WTC11 (cell line): ENCODE results near the gene OTUD7B. TPM values are rescaled to one million over a fixed set of nuclear protein-coding genes. Genes with fewer than 3 reads are reported as not detected.

ENCODE experiments used
- ATAC-seq: fragments of 200-7000 bp; cut with Tn5 transposase; 2 replicates; pipeline ENCODE4 v1.10.0; 2021; ENCODE audit warnings: mild to moderate bottlenecking, moderate library complexity
- CTCF ChIA-PET: fragments of 300-600 bp; sonication (Branson Sonifier 250); formaldehyde crosslinking; loops from one replicate; lab custom pipeline; 2021; ENCODE audit warnings: antibody characterized with exemption; lab: Charles Lee
- POLR2A ChIA-PET: fragments of 350-600 bp; sonication (Branson Sonifier 250); formaldehyde crosslinking; loops from one replicate; lab custom pipeline; 2021; ENCODE audit warnings: antibody characterized with exemption; lab: Charles Lee
- DNase-seq: peaks from one replicate; pipeline ENCODE4 v3.0.0; 2021; ENCODE audit warnings: low spot score
- H3K27ac Mint-ChIP-seq: 2 replicates; pipeline ENCODE4 v1.8.0; 2021; ENCODE audit warnings: mixed read lengths
- H3K27me3 Mint-ChIP-seq: 2 replicates; pipeline ENCODE4 v1.8.0; 2021; ENCODE audit warnings: low read depth, mild to moderate bottlenecking, moderate library complexity, mixed read lengths
- H3K36me3 Mint-ChIP-seq: 2 replicates; pipeline ENCODE4 v1.8.0; 2021; ENCODE audit warnings: mixed read lengths
- H3K4me1 Mint-ChIP-seq: 2 replicates; pipeline ENCODE4 v1.8.0; 2022; ENCODE audit warnings: mixed read lengths
- H3K4me3 Mint-ChIP-seq: 2 replicates; pipeline ENCODE4 v1.8.0; 2021; ENCODE audit warnings: mild to moderate bottlenecking, moderate library complexity, mixed read lengths
- H3K9me3 Mint-ChIP-seq: 2 replicates; pipeline ENCODE4 v1.8.0; 2021; ENCODE audit warnings: mixed read lengths
- CBFB ChIP-seq: sonication (generic); formaldehyde crosslinking; IDR thresholded peaks from 2 replicates; pipeline ENCODE4 v1.8.1; 2022; ENCODE audit warnings: mild to moderate bottlenecking, low read depth, missing genetic modification reagents
- FOXJ3 ChIP-seq: sonication (generic); formaldehyde crosslinking; IDR thresholded peaks from 2 replicates; pipeline ENCODE4 v1.9.0; 2021; ENCODE audit warnings: missing genetic modification reagents, mild to moderate bottlenecking, borderline replicate concordance
- FOXP1 ChIP-seq: sonication (generic); formaldehyde crosslinking; IDR thresholded peaks from 2 replicates; pipeline ENCODE4 v1.8.0; 2022; ENCODE audit warnings: missing genetic modification reagents, mild to moderate bottlenecking, moderate library complexity, borderline replicate concordance
- GABPB1 ChIP-seq: sonication (generic); formaldehyde crosslinking; IDR thresholded peaks from 2 replicates; pipeline ENCODE4 v1.8.1; 2023; ENCODE audit warnings: mild to moderate bottlenecking, missing genetic modification reagents
- GRHL2 ChIP-seq: fragments of 250-450 bp; sonication (Bioruptor Pico); IDR thresholded peaks from 2 replicates; pipeline ENCODE4 v1.8.0; 2022; ENCODE audit warnings: mild to moderate bottlenecking, moderate library complexity; ENCODE audit not compliant: insufficient replicate concordance, severe bottlenecking
- IRF2 ChIP-seq: sonication (generic); formaldehyde crosslinking; IDR thresholded peaks from 2 replicates; pipeline ENCODE4 v1.8.0; 2022; ENCODE audit warnings: low read depth, missing genetic modification reagents, borderline replicate concordance
- JAZF1 ChIP-seq: fragments of 250-450 bp; sonication (Bioruptor Pico); IDR thresholded peaks from 2 replicates; pipeline ENCODE4 v1.9.0; 2021; ENCODE audit warnings: moderate library complexity, mild to moderate bottlenecking, inconsistent platforms
- JUN ChIP-seq: sonication (generic); formaldehyde crosslinking; IDR thresholded peaks from 2 replicates; pipeline ENCODE4 v1.8.0; 2023; ENCODE audit warnings: mild to moderate bottlenecking, missing genetic modification reagents
- NFATC4 ChIP-seq: fragments of 250-450 bp; sonication (Bioruptor Pico); IDR thresholded peaks from 2 replicates; pipeline ENCODE4 v1.9.0; 2021; ENCODE audit warnings: mild to moderate bottlenecking
- NFYB ChIP-seq: sonication (generic); formaldehyde crosslinking; conservative IDR thresholded peaks from 2 replicates; pipeline ENCODE4 v1.8.0; 2022; ENCODE audit warnings: low read depth, missing genetic modification reagents
- PRRX2 ChIP-seq: fragments of 250-450 bp; sonication (Bioruptor Pico); IDR thresholded peaks from 2 replicates; pipeline ENCODE4 v1.8.0; 2021; ENCODE audit warnings: mild to moderate bottlenecking
- RORB ChIP-seq: fragments of 250-450 bp; sonication (Bioruptor Pico); IDR thresholded peaks from 2 replicates; pipeline ENCODE4 v1.9.0; 2021; ENCODE audit warnings: mild to moderate bottlenecking
- TCF7 ChIP-seq: sonication (generic); formaldehyde crosslinking; IDR thresholded peaks from 2 replicates; pipeline ENCODE4 v1.8.0; 2022; ENCODE audit warnings: mild to moderate bottlenecking, low read depth, missing genetic modification reagents, moderate library complexity
- TP53 ChIP-seq: sonication (generic); formaldehyde crosslinking; IDR thresholded peaks from 2 replicates; pipeline ENCODE4 v1.8.1; 2023; ENCODE audit warnings: mild to moderate bottlenecking, missing genetic modification reagents
- ZBTB21 ChIP-seq: sonication (generic); formaldehyde crosslinking; IDR thresholded peaks from 2 replicates; pipeline ENCODE4 v1.8.1; 2023; ENCODE audit warnings: mild to moderate bottlenecking, missing genetic modification reagents, borderline replicate concordance
- ZNF232 ChIP-seq: sonication (generic); formaldehyde crosslinking; IDR thresholded peaks from 2 replicates; pipeline ENCODE4 v1.8.0; 2022; ENCODE audit warnings: mild to moderate bottlenecking, missing genetic modification reagents
- ZNF416 ChIP-seq: fragments of 250-450 bp; sonication (Bioruptor Pico); IDR thresholded peaks from 2 replicates; pipeline ENCODE4 v1.9.0; 2021; ENCODE audit warnings: mild to moderate bottlenecking, inconsistent platforms
- total RNA-seq: library from RNA; stranded (reverse); gene quantifications from 3 replicates; pipeline ENCODE4 v1.2.3, GENCODE V29; 2021
- TF ChIP-seq, protein P1 (sequence below): sonication (generic); formaldehyde crosslinking; IDR thresholded peaks from 2 replicates; pipeline ENCODE4 v1.8.1; 2023; ENCODE audit warnings: mild to moderate bottlenecking, missing genetic modification reagents
- TF ChIP-seq, protein P2 (sequence below): sonication (generic); formaldehyde crosslinking; IDR thresholded peaks from 2 replicates; pipeline ENCODE4 v1.8.1; 2022; ENCODE audit warnings: low read depth, mild to moderate bottlenecking, moderate library complexity, missing genetic modification reagents, borderline replicate concordance
- TF ChIP-seq, protein P3 (sequence below): fragments of 250-450 bp; sonication (Bioruptor Pico); conservative IDR thresholded peaks from 2 replicates; pipeline ENCODE4 v1.9.0; 2021; ENCODE audit warnings: mild to moderate bottlenecking
- TF ChIP-seq, protein P4 (sequence below): sonication (generic); formaldehyde crosslinking; IDR thresholded peaks from 2 replicates; pipeline ENCODE4 v1.8.1; 2023; ENCODE audit warnings: mild to moderate bottlenecking, moderate library complexity, missing genetic modification reagents
- TF ChIP-seq, protein P5 (sequence below): fragments of 250-450 bp; sonication (Bioruptor Pico); IDR thresholded peaks from 2 replicates; pipeline ENCODE4 v1.9.0; 2021; ENCODE audit warnings: moderate library complexity, mild to moderate bottlenecking, inconsistent platforms, borderline replicate concordance
- TF ChIP-seq, protein P6 (sequence below): sonication (generic); formaldehyde crosslinking; IDR thresholded peaks from 2 replicates; pipeline ENCODE4 v1.8.0; 2022; ENCODE audit warnings: mild to moderate bottlenecking, missing genetic modification reagents
- TF ChIP-seq, protein P7 (sequence below): sonication (generic); formaldehyde crosslinking; IDR thresholded peaks from 2 replicates; pipeline ENCODE4 v1.8.0; 2022; ENCODE audit warnings: mild to moderate bottlenecking, missing genetic modification reagents
- TF ChIP-seq, protein P8 (sequence below): sonication (generic); formaldehyde crosslinking; IDR thresholded peaks from 2 replicates; pipeline ENCODE4 v1.8.0; 2023; ENCODE audit warnings: missing genetic modification reagents
- TF ChIP-seq, protein P9 (sequence below): fragments of 250-450 bp; sonication (Bioruptor Pico); IDR thresholded peaks from 2 replicates; pipeline ENCODE4 v1.9.0; 2021; ENCODE audit warnings: mild to moderate bottlenecking

The OTUD7B gene
- total RNA-seq, 1 experiment from 2014 or later, result 21.0 TPM

DNA sequence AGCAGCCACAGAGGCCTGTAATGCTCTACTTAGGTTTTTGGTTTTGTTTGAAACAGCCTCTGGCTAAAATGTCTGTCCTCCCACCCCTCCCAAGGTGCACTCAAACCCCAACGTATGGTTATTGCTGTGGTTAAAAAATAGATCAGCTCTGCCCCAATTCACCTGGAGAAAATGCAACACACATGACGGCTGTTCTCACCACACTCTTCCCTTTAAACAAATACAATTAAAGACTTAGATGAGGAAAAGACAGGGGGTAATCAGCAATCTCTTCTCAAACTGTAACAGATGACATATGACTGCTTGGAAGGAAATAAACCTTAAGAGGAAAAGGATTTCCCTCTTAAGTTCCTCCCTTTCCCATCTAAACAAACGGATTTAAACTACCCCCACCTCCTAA, 67.6 kb downstream of the OTUD7B start:
- Mint-ChIP-seq H3K36me3 (peaks cover 24% of the 10 kb centered on the region), H3K4me1 (peaks cover 41% of the 10 kb centered on the region), H3K27me3 (no peaks in the 10 kb centered on the region; the same call in 1 of the 2 replicates), H3K27ac (peak overlapping the region; percentile 93), H3K9me3 (no peaks in the 10 kb centered on the region), H3K4me3 (no peak overlapping the region)
- DNase-seq, result no peak
- ATAC-seq, result no peak
- CTCF ChIA-PET, result interaction anchor here (0.7 to 1.8 kb wide), 17 partner anchors 15 to 244 kb away, joined by 3 to 13 read pairs (median 3); partner anchors contain the start of gene VPS45
- TF ChIP-seq CBFB (no peak), RORB (no peak), ZNF232 (no peak), PRRX2 (CRISPR knock-in tag) (no peak), FOXP1 (CRISPR knock-in tag) (no peak), JAZF1 (CRISPR knock-in tag) (no peak), JUN (CRISPR knock-in tag) (no peak), NFATC4 (no peak), FOXJ3 (no peak), ZBTB21 (CRISPR knock-in tag) (no peak), GABPB1 (no peak)
- TF ChIP-seq, protein P1, sequence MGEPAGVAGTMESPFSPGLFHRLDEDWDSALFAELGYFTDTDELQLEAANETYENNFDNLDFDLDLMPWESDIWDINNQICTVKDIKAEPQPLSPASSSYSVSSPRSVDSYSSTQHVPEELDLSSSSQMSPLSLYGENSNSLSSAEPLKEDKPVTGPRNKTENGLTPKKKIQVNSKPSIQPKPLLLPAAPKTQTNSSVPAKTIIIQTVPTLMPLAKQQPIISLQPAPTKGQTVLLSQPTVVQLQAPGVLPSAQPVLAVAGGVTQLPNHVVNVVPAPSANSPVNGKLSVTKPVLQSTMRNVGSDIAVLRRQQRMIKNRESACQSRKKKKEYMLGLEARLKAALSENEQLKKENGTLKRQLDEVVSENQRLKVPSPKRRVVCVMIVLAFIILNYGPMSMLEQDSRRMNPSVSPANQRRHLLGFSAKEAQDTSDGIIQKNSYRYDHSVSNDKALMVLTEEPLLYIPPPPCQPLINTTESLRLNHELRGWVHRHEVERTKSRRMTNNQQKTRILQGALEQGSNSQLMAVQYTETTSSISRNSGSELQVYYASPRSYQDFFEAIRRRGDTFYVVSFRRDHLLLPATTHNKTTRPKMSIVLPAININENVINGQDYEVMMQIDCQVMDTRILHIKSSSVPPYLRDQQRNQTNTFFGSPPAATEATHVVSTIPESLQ (CRISPR knock-in tag), result no peak
- TF ChIP-seq, protein P2, sequence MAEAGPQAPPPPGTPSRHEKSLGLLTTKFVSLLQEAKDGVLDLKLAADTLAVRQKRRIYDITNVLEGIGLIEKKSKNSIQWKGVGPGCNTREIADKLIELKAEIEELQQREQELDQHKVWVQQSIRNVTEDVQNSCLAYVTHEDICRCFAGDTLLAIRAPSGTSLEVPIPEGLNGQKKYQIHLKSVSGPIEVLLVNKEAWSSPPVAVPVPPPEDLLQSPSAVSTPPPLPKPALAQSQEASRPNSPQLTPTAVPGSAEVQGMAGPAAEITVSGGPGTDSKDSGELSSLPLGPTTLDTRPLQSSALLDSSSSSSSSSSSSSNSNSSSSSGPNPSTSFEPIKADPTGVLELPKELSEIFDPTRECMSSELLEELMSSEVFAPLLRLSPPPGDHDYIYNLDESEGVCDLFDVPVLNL (CRISPR knock-in tag), result no peak
- TF ChIP-seq, protein P3, sequence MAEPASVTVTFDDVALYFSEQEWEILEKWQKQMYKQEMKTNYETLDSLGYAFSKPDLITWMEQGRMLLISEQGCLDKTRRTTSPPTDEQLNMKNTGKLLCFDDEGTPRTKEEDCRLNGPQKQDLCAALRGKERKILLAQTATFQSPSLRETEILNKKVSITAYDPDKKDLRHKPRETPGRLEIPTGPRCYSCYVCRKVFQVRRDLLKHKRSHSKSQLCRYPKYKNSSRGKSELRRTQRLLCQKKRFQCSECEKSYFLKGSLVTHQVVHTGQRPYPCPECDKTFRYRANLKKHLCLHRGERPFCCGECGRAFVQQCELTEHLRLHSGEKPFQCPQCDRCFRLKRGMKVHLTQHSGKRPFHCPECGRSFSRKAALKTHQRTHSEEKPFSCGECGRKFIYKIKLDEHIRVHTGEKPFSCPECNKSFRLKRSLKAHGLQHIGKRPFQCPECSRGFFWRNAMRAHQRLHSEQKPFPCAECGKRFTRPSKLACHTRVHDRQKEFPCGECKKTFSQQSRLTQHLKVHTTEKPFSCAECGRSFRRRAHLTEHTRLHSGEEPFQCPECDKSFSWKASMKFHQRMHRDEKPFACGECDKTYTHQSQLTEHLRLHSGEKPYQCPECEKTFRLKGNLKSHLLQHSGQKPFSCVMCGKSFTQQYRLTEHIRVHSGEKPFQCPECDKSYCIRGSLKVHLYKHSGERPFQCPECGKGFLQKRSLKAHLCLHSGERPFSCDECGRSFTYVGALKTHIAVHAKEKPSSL (CRISPR knock-in tag), result no peak
- TF ChIP-seq, protein P4, sequence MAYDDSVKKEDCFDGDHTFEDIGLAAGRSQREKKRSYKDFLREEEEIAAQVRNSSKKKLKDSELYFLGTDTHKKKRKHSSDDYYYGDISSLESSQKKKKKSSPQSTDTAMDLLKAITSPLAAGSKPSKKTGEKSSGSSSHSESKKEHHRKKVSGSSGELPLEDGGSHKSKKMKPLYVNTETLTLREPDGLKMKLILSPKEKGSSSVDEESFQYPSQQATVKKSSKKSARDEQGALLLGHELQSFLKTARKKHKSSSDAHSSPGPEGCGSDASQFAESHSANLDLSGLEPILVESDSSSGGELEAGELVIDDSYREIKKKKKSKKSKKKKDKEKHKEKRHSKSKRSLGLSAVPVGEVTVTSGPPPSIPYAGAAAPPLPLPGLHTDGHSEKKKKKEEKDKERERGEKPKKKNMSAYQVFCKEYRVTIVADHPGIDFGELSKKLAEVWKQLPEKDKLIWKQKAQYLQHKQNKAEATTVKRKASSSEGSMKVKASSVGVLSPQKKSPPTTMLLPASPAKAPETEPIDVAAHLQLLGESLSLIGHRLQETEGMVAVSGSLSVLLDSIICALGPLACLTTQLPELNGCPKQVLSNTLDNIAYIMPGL (CRISPR knock-in tag), result no peak
- TF ChIP-seq, protein P5, sequence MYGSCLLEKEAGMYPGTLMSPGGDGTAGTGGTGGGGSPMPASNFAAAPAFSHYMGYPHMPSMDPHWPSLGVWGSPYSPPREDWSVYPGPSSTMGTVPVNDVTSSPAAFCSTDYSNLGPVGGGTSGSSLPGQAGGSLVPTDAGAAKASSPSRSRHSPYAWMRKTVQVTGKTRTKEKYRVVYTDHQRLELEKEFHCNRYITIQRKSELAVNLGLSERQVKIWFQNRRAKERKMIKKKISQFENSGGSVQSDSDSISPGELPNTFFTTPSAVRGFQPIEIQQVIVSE (CRISPR knock-in tag), result no peak
- POLR2A ChIA-PET, result interaction anchor here (1.8 kb wide), 1 partner anchor 56 kb away, joined by 15 read pairs; a partner anchor contains a TSS

DNA sequence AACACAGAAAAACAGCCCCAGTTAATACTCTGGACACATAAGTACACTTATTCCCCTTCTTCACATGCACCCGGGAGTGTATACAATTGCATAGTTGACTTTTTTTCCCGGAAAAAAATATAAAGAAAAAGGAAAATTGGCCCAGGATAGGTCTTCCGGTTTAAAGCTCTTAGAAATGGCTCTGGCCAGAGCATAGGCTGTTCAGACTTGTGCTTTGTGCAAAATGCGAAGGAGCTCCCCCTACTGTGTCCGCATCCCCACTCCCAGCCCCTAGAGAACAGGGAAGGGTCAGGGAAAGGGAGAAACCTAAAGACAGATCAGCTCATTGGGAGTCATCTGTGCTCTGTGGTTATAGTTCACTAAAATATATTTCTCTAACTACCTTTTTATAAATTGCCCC, 68.3 kb downstream of the OTUD7B start:
- peak overlapping the region; percentile 49 for H3K27ac Mint-ChIP-seq
- H3K36me3 Mint-ChIP-seq, result peaks cover 20% of the 10 kb centered on the region
- peak; percentile 77 for ATAC-seq
- CTCF ChIA-PET, result interaction anchor here (0.6 to 1.8 kb wide), 19 partner anchors 8 to 1158 kb away, joined by 3 to 13 read pairs (median 3); partner anchors contain the start of gene VPS45
- no peak overlapping the region for H3K4me3 Mint-ChIP-seq
- POLR2A ChIA-PET, result interaction anchor here (0.5 to 1.8 kb wide), 2 partner anchors 52 to 55 kb away, joined by 3 to 15 read pairs; a partner anchor contains a TSS
- H3K27me3 Mint-ChIP-seq, result no peaks in the 10 kb centered on the region; the same call in 1 of the 2 replicates
- DNase-seq, result peak; percentile 53
- H3K9me3 Mint-ChIP-seq, result no peaks in the 10 kb centered on the region
- peaks cover 48% of the 10 kb centered on the region for H3K4me1 Mint-ChIP-seq
- TF ChIP-seq, protein P6, sequence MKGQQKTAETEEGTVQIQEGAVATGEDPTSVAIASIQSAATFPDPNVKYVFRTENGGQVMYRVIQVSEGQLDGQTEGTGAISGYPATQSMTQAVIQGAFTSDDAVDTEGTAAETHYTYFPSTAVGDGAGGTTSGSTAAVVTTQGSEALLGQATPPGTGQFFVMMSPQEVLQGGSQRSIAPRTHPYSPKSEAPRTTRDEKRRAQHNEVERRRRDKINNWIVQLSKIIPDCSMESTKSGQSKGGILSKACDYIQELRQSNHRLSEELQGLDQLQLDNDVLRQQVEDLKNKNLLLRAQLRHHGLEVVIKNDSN (CRISPR knock-in tag), result no peak
- TF ChIP-seq, protein P7, sequence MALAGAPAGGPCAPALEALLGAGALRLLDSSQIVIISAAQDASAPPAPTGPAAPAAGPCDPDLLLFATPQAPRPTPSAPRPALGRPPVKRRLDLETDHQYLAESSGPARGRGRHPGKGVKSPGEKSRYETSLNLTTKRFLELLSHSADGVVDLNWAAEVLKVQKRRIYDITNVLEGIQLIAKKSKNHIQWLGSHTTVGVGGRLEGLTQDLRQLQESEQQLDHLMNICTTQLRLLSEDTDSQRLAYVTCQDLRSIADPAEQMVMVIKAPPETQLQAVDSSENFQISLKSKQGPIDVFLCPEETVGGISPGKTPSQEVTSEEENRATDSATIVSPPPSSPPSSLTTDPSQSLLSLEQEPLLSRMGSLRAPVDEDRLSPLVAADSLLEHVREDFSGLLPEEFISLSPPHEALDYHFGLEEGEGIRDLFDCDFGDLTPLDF (CRISPR knock-in tag), result no peak
- TF ChIP-seq NFYB (no peak), ZNF416 (CRISPR knock-in tag) (no peak), IRF2 (CRISPR knock-in tag) (no peak), RORB (no peak), GRHL2 (CRISPR knock-in tag) (no peak), TP53 (no peak), TCF7 (no peak)
- TF ChIP-seq, protein P8, sequence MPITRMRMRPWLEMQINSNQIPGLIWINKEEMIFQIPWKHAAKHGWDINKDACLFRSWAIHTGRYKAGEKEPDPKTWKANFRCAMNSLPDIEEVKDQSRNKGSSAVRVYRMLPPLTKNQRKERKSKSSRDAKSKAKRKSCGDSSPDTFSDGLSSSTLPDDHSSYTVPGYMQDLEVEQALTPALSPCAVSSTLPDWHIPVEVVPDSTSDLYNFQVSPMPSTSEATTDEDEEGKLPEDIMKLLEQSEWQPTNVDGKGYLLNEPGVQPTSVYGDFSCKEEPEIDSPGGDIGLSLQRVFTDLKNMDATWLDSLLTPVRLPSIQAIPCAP (CRISPR knock-in tag), result no peak
- TF ChIP-seq, protein P9, sequence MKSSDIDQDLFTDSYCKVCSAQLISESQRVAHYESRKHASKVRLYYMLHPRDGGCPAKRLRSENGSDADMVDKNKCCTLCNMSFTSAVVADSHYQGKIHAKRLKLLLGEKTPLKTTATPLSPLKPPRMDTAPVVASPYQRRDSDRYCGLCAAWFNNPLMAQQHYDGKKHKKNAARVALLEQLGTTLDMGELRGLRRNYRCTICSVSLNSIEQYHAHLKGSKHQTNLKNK (CRISPR knock-in tag), result no peak
